Measurements from ENCODE around the gene AURKA.

- TF ChIP-seq CTCF (conservative IDR thresholded peaks at IDR 0.05): no peak
- TF ChIP-seq EZH2 (IDR thresholded peaks at IDR 0.05; ENCODE audit: low read depth): no peak
Observed at GRCh38 chr20:56352345-56353055, 39.5 kb downstream of the AURKA start.
